Measurements from ENCODE around the gene SLC24A3. TPM values are rescaled to one million over a fixed set of nuclear protein-coding genes. Genes with fewer than 3 reads are reported as not detected.

The SLC24A3 gene
- total RNA-seq, 1 donor from 2014 or later: 0.79 TPM

DNA sequence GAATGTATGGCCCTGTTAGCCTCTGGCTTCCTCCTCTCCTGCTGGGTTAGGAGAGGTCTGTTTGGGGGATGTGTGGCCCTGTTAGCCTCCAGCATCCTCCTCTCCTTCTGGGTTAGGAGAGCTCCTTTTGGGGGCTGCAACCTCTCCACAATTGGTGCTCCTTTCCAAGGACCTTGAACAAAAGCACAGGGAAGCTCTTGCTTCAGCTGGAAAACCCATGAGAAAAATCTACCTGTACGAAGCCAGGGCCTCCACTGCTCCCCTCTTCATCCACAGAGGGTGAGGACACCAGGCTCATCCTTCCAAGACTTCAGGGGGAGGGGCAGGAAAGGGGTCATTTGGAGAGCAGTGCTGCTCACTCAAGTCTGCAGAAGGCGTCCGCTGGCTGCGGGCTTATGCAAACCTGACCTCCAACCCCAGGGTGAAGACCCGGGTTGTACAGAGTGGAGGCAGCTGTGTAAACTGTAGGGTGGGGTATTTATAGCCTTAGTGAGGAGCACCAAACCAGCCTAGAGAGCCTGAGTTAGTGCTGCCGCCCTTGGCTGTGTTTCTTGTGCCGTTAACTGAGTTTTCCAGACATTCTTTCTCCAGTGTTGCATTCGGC is 62.1 kb downstream of the SLC24A3 start:
- FAIRE-seq (no peak), DNase-seq (ENCODE audit: low read depth) (no peak)
- Histone ChIP-seq H3K4me3 (ENCODE audit: insufficient read depth, low read depth, low read length) (no peak overlapping the region), H3K27me3 (ENCODE audit: insufficient read depth, low read length) (no peaks in the 10 kb centered on the region), H4K20me1 (ENCODE audit: insufficient read depth, low read length) (no peaks in the 10 kb centered on the region), H3K4me2 (ENCODE audit: low read length) (no peak overlapping the region), H3K9me3 (ENCODE audit: insufficient read depth, low read depth, low read length) (no peaks in the 10 kb centered on the region), H3K79me2 (ENCODE audit: insufficient read depth, low read length) (no peaks in the 10 kb centered on the region), H3K36me3 (ENCODE audit: insufficient read depth, low read length) (no peaks in the 10 kb centered on the region), H3K9ac (ENCODE audit: low read length) (no peak overlapping the region), H3K4me1 (ENCODE audit: insufficient read depth, low read length) (no peaks in the 10 kb centered on the region), H2AFZ (ENCODE audit: low read depth, low read length) (no peak overlapping the region), H3K27ac (ENCODE audit: low read depth, low read length) (no peak overlapping the region)
- Mint-ChIP-seq H3K4me1 (ENCODE audit: low read depth, unreplicated experiment) (peaks cover 6% of the 10 kb centered on the region), H3K36me3 (ENCODE audit: low read depth, unreplicated experiment) (no peaks in the 10 kb centered on the region), H3K4me3 (ENCODE audit: unreplicated experiment) (no peak overlapping the region), H3K27ac (ENCODE audit: unreplicated experiment) (no peak overlapping the region), H3K9me3 (ENCODE audit: unreplicated experiment) (no peaks in the 10 kb centered on the region), H3K27me3 (ENCODE audit: low read depth, unreplicated experiment) (peaks cover 32% of the 10 kb centered on the region)
- TF ChIP-seq EZH2 (IDR thresholded peaks at IDR 0.05; ENCODE audit: insufficient read depth, low read length): no peak

DNA sequence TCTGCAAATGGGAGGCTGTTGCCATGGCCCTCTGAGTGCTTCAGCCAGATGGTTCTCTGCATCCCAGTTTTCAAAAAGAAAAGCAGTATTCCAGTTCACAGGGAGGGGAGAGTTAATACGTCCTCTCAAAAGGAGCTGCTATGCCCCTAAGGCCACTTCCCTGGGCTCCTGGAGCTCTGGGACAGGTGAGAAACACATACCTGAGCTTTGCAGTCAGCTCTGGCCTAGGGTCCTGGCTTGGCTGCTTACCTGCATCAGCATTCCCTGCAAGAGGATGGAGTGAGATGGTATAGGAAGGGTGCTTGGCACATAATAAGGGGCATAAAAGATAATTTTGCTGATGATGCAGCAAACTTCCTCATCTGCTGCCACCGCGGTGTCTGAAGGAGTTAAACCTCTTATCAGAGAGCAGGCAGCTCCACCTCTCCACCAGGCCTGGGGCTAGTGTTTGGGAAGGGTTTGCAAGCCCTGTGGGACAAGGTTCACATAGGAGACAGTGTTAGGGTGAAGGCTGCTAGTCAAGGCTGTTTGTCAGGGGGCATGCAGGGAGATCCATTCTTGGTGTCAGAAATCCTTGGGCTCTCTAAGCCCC is 62.7 kb downstream of the SLC24A3 start:
- Histone ChIP-seq H3K4me1 (ENCODE audit: insufficient read depth, low read length) (no peaks in the 10 kb centered on the region), H3K27me3 (ENCODE audit: insufficient read depth, low read length) (no peaks in the 10 kb centered on the region), H3K9me3 (ENCODE audit: insufficient read depth, low read depth, low read length) (no peaks in the 10 kb centered on the region), H3K27ac (ENCODE audit: low read depth, low read length) (no peak overlapping the region), H3K36me3 (ENCODE audit: insufficient read depth, low read length) (no peaks in the 10 kb centered on the region), H3K79me2 (ENCODE audit: insufficient read depth, low read length) (no peaks in the 10 kb centered on the region), H3K9ac (ENCODE audit: low read length) (no peak overlapping the region), H2AFZ (ENCODE audit: low read depth, low read length) (no peak overlapping the region), H3K4me3 (ENCODE audit: insufficient read depth, low read depth, low read length) (no peak overlapping the region), H4K20me1 (ENCODE audit: insufficient read depth, low read length) (no peaks in the 10 kb centered on the region), H3K4me2 (ENCODE audit: low read length) (no peak overlapping the region)
- TF ChIP-seq, protein P1, sequence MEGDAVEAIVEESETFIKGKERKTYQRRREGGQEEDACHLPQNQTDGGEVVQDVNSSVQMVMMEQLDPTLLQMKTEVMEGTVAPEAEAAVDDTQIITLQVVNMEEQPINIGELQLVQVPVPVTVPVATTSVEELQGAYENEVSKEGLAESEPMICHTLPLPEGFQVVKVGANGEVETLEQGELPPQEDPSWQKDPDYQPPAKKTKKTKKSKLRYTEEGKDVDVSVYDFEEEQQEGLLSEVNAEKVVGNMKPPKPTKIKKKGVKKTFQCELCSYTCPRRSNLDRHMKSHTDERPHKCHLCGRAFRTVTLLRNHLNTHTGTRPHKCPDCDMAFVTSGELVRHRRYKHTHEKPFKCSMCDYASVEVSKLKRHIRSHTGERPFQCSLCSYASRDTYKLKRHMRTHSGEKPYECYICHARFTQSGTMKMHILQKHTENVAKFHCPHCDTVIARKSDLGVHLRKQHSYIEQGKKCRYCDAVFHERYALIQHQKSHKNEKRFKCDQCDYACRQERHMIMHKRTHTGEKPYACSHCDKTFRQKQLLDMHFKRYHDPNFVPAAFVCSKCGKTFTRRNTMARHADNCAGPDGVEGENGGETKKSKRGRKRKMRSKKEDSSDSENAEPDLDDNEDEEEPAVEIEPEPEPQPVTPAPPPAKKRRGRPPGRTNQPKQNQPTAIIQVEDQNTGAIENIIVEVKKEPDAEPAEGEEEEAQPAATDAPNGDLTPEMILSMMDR (IDR thresholded peaks at IDR 0.05; ENCODE audit: insufficient read depth, low read depth, low read length): no peak
- no peak for TF ChIP-seq EZH2 (IDR thresholded peaks at IDR 0.05; ENCODE audit: insufficient read depth, low read length)
- FAIRE-seq: no peak
- peaks cover 34% of the 10 kb centered on the region for H3K27me3 Mint-ChIP-seq (ENCODE audit: low read depth, unreplicated experiment)
- DNase-seq (ENCODE audit: low read depth): no peak
- H3K27ac Mint-ChIP-seq (ENCODE audit: unreplicated experiment): no peak overlapping the region
- H3K9me3 Mint-ChIP-seq (ENCODE audit: unreplicated experiment): no peaks in the 10 kb centered on the region
- H3K4me1 Mint-ChIP-seq (ENCODE audit: low read depth, unreplicated experiment): no peaks in the 10 kb centered on the region
- no peaks in the 10 kb centered on the region for H3K36me3 Mint-ChIP-seq (ENCODE audit: low read depth, unreplicated experiment)
- no peak overlapping the region for H3K4me3 Mint-ChIP-seq (ENCODE audit: unreplicated experiment)

GRCh38 chr20:19275630-19276071 is 63.2 kb downstream of the SLC24A3 start:
- H3K79me2 ChIP-seq (ENCODE audit: insufficient read depth, low read length): no peaks in the 10 kb centered on the region
- no peak overlapping the region for H3K27ac ChIP-seq (ENCODE audit: low read depth, low read length)
- no peak for TF ChIP-seq EZH2 (IDR thresholded peaks at IDR 0.05; ENCODE audit: insufficient read depth, low read length)
- TF ChIP-seq, protein P1 (IDR thresholded peaks at IDR 0.05; ENCODE audit: insufficient read depth, low read depth, low read length): no peak
- DNase-seq (ENCODE audit: low read depth): no peak
- Mint-ChIP-seq H3K27me3 (ENCODE audit: low read depth, unreplicated experiment) (peaks cover 34% of the 10 kb centered on the region), H3K4me3 (ENCODE audit: unreplicated experiment) (no peak overlapping the region), H3K27ac (ENCODE audit: unreplicated experiment) (no peak overlapping the region), H3K4me1 (ENCODE audit: low read depth, unreplicated experiment) (no peaks in the 10 kb centered on the region), H3K9me3 (ENCODE audit: unreplicated experiment) (no peaks in the 10 kb centered on the region), H3K36me3 (ENCODE audit: low read depth, unreplicated experiment) (no peaks in the 10 kb centered on the region)
- no peaks in the 10 kb centered on the region for H3K36me3 ChIP-seq (ENCODE audit: insufficient read depth, low read length)
- H3K4me3 ChIP-seq (ENCODE audit: insufficient read depth, low read depth, low read length): no peak overlapping the region
- no peak overlapping the region for H3K9ac ChIP-seq (ENCODE audit: low read length)
- no peaks in the 10 kb centered on the region for H3K4me1 ChIP-seq (ENCODE audit: insufficient read depth, low read length)
- no peak overlapping the region for H3K4me2 ChIP-seq (ENCODE audit: low read length)
- H2AFZ ChIP-seq (ENCODE audit: low read depth, low read length): no peak overlapping the region
- no peak for FAIRE-seq
- no peaks in the 10 kb centered on the region for H3K27me3 ChIP-seq (ENCODE audit: insufficient read depth, low read length)
- H4K20me1 ChIP-seq (ENCODE audit: insufficient read depth, low read length): no peaks in the 10 kb centered on the region
- no peaks in the 10 kb centered on the region for H3K9me3 ChIP-seq (ENCODE audit: insufficient read depth, low read depth, low read length)

Data from astrocyte (in vitro differentiated cells and primary cell).